HepG2 (cell line): ENCODE data around the gene RANBP3L. TPM values are rescaled to one million over a fixed set of nuclear protein-coding genes. Genes with fewer than 3 reads are reported as not detected.

ENCODE experiments used
- ATAC-seq: fragments of 200-7000 bp; cut with Tn5 transposase; 3 replicates; pipeline ENCODE4 v1.9.1; 2020; ENCODE audit warnings: mild to moderate bottlenecking, moderate library complexity
- BruUV-seq: library from RNA; stranded (reverse); fragments of 400-500 nt; replicated peaks from 2 replicates; lab custom pipeline; 2021; lab: Mats Ljungman, UMichigan
- CTCF ChIA-PET: fragments of 300-600 bp; formaldehyde crosslinking; extraction: SDS; loops from one replicate; lab custom pipeline; 2021; ENCODE audit warnings: low total read pairs, inconsistent platforms, low intra/inter-chr PET ratio; lab: Yijun Ruan, JAX
- POLR2A ChIA-PET: fragments of 350-600 bp; sonication (Branson Sonifier 250); formaldehyde crosslinking; loops from one replicate; lab custom pipeline; 2020; ENCODE audit warnings: antibody characterized with exemption, inconsistent platforms; lab: Yijun Ruan, JAX
- DNase-seq: peaks from one replicate; pipeline ENCODE4 v3.0.0-alpha.2; 2015; ENCODE audit warnings: low spot score
- FAIRE-seq: peaks from 3 replicates; lab custom pipeline; 2011; peaks lifted over from hg19 to GRCh38; lab: Jason Lieb, UNC
- H2AFZ ChIP-seq: one replicate; pipeline ENCODE4 v1.6.1; 2011; ENCODE audit warnings: low read length, inconsistent platforms
- H3K27ac ChIP-seq: fragments of 300-600 bp; 3 replicates; pipeline ENCODE4 v1.8.0; 2011; ENCODE audit warnings: mixed run types, mild to moderate bottlenecking, mixed read lengths, low read length, inconsistent platforms; ENCODE audit not compliant: insufficient read depth; ENCODE audit errors: extremely low read length
- H3K27me3 ChIP-seq, 2 experiments: fragments of 200-600 bp in 1 of 2; 2 replicates in 1 of 2; 3 replicates in 1 of 2; pipeline versions ENCODE4 v1.6.0 to v1.8.0; 2011; ENCODE audit warnings: low read length in 2 of 2, mild to moderate bottlenecking in 2 of 2, moderate library complexity in 2 of 2, inconsistent platforms in 1 of 2; ENCODE audit not compliant: insufficient read depth in 2 of 2, control insufficient read depth in 1 of 2
- H3K36me3 ChIP-seq, 2 experiments: fragments of 200-600 bp in 1 of 2; replicated peaks in 1 of 2; 2 replicates in 1 of 2; 3 replicates in 1 of 2; pipeline versions ENCODE4 v1.5.1 to v1.8.0; 2011; ENCODE audit warnings: low read length in 2 of 2, inconsistent platforms in 1 of 2; ENCODE audit not compliant: insufficient read depth in 2 of 2, control insufficient read depth in 1 of 2
- H3K4me1 ChIP-seq: 2 replicates; pipeline ENCODE4 v1.5.1; 2012; ENCODE audit warnings: low read length, inconsistent platforms; ENCODE audit not compliant: insufficient read depth
- H3K4me2 ChIP-seq: 2 replicates; pipeline ENCODE4 v1.6.0; 2011; ENCODE audit warnings: low read depth, low read length, inconsistent platforms
- H3K4me3 ChIP-seq, 3 experiments: fragments of 200-600 bp in 1 of 3; sonication (generic), shearing (Covaris generic) in 1 of 3; replicated peaks in 1 of 3; 2 replicates each; pipeline ENCODE4 v1.5.1; 2011 to 2016; ENCODE audit warnings: low read length in 3 of 3, inconsistent platforms in 2 of 3, low read depth in 2 of 3, mild to moderate bottlenecking in 2 of 3, control low read depth in 1 of 3, mixed read lengths in 1 of 3; ENCODE audit not compliant: insufficient read depth in 1 of 3
- H3K79me2 ChIP-seq: one replicate; pipeline ENCODE4 v1.6.1; 2011; ENCODE audit warnings: low read length, inconsistent platforms; ENCODE audit not compliant: insufficient read depth
- H3K9ac ChIP-seq: 2 replicates; pipeline ENCODE4 v1.6.0; 2011; ENCODE audit warnings: mild to moderate bottlenecking, low read depth, low read length, inconsistent platforms; ENCODE audit not compliant: insufficient read depth
- H3K9me3 ChIP-seq: 2 replicates; pipeline ENCODE4 v1.5.1; 2012; ENCODE audit warnings: mild to moderate bottlenecking, low read length
- H4K20me1 ChIP-seq: 2 replicates; pipeline ENCODE4 v1.6.0; 2011; ENCODE audit warnings: inconsistent platforms, mild to moderate bottlenecking, low read length, moderate library complexity; ENCODE audit not compliant: insufficient read depth
- ARID5B ChIP-seq: IDR thresholded peaks from 2 replicates; pipeline ENCODE4 v1.4.0; 2020; ENCODE audit warnings: mild to moderate bottlenecking, missing genetic modification reagents
- ATF7 ChIP-seq, 2 experiments: fragments of 450-650 bp in 1 of 2; sonication (generic) in 1 of 2; formaldehyde crosslinking in 1 of 2; IDR thresholded peaks; 2 replicates each; pipeline versions ENCODE4 v1.4.0 to v1.6.1; 2016 to 2020; ENCODE audit warnings: antibody characterized with exemption in 1 of 2, mild to moderate bottlenecking in 1 of 2, missing genetic modification reagents in 1 of 2
- MAFG ChIP-seq: sonication (generic); formaldehyde crosslinking; IDR thresholded peaks from 2 replicates; pipeline ENCODE4 v1.5.1; 2020; ENCODE audit warnings: mild to moderate bottlenecking, missing genetic modification reagents
- ZNF740 ChIP-seq: sonication (generic); formaldehyde crosslinking; IDR thresholded peaks from 2 replicates; pipeline ENCODE4 v1.4.0; 2020; ENCODE audit warnings: missing genetic modification reagents
- WGBS: methylation state at CpG from one replicate; pipeline ENCODE4 v1.1.6; 2017; ENCODE audit warnings: low lambda C conversion rate; 5-methylcytosine and 5-hydroxymethylcytosine counted together
- in situ Hi-C: cut with HindIII; loops from 2 replicates; pipeline ENCODE4 v1.10.0; 2017; ENCODE audit warnings: low pct_unique_long_range_greater_than_20kb; ENCODE audit not compliant: extremely low pct_ligation_motif_present
- intact Hi-C: fragments of 100-400 bp; cut with micrococcal nuclease; formaldehyde crosslinking; loops from one replicate; pipeline ENCODE4 v1.10.0; 2022; ENCODE audit not compliant: unreplicated experiment
- polyA plus RNA-seq, 8 experiments: library from polyadenylated mRNA; depleted of rRNA in 3 of 8; stranded (reverse) in 7 of 8; unstranded in 1 of 8; fragments of >200 nt; fragmentation: Illumina TruSeq in 4 of 8; extraction: Trizol in 4 of 8; gene quantifications; 2 replicates each; pipeline versions ENCODE4 v1.2.1 to v1.2.3, GENCODE V29; 2011 to 2016; ENCODE audit warnings: low read depth in 4 of 8, missing spikeins in 1 of 8, mixed read lengths in 1 of 8; ENCODE audit not compliant: insufficient read depth in 1 of 8
- total RNA-seq, 5 experiments: library from RNA; depleted of rRNA; stranded (reverse); fragments of >200 nt; fragmentation: Illumina TruSeq; extraction: Trizol; gene quantifications; 2 replicates each; pipeline ENCODE4 v1.2.3, GENCODE V29; 2016; ENCODE audit warnings: low read depth in 1 of 5

The RANBP3L gene
- total and polyA plus RNA-seq, 2 of the 13 experiments (the other 11 are each of a cell fraction or from before 2014, with no cell fraction given), result 0.09 TPM; not detected in 1

- no peak for TF ChIP-seq ARID5B (CRISPR knock-in tag)
- TF ChIP-seq MAFG (CRISPR knock-in tag), result no peak
These were observed 668 bp downstream of the RANBP3L start (continued) for GRCh38 chr5:36300927-36301540.

GRCh38 chr5:36300191-36300926 is 1.3 kb downstream of the RANBP3L start:
- no peak overlapping the region for H2AFZ ChIP-seq
- no peaks in the 10 kb centered on the region for H3K27me3 ChIP-seq
- no peak overlapping the region for H3K4me3 ChIP-seq
- no peaks in the 10 kb centered on the region for H4K20me1 ChIP-seq
- intact Hi-C loops, result no loop called here
- no peak for ATAC-seq
- no peak for DNase-seq
- ChIA-PET CTCF (no interaction called here), POLR2A (no interaction called here)
- BruUV-seq, result no TSS peak
- FAIRE-seq, result no peak
- 67% methylated on average over 3 of the region's 3 CpGs for WGBS
- peaks cover under 1% of the 10 kb centered on the region for H3K4me1 ChIP-seq
- no peaks in the 10 kb centered on the region for H3K36me3 ChIP-seq
- no peak overlapping the region for H3K27ac ChIP-seq
- H3K79me2 ChIP-seq, result no peaks in the 10 kb centered on the region
- H3K9ac ChIP-seq, result no peak overlapping the region
- no peak overlapping the region for H3K4me2 ChIP-seq
- in situ Hi-C loops, result no loop called here
- no peaks in the 10 kb centered on the region for H3K9me3 ChIP-seq
- TF ChIP-seq ATF7 (IDR thresholded peaks at IDR 0.05) (peak; percentile 83), ATF7 (CRISPR knock-in tag; IDR thresholded peaks at IDR 0.05) (no peak), ZNF740 (CRISPR knock-in tag) (no peak)
